RCC 7860 (cell line): ENCODE data around the gene FIGN.

Source experiments
- DNase-seq: peaks from one replicate; pipeline ENCODE4 v3.0.0-alpha.2; 2015; ENCODE audit warnings: low spot score
- FAIRE-seq: peaks from 2 replicates; lab custom pipeline; 2012; peaks lifted over from hg19 to GRCh38; lab: Jason Lieb, UNC

The FIGN gene

GRCh38 chr2:163711258-163711657, 24.6 kb downstream of the FIGN start:
- DNase-seq, result no peak
- no peak for FAIRE-seq

- FAIRE-seq (no peak), DNase-seq (no peak)
Measured at GRCh38 chr2:163709270-163709669, 26.5 kb downstream of the FIGN start.

- no peak for FAIRE-seq
- DNase-seq, result no peak
Measured at GRCh38 chr2:163708265-163708664, 27.5 kb downstream of the FIGN start.

GRCh38 chr2:163703386-163703785, 32.4 kb downstream of the FIGN start:
- no peak for DNase-seq
- no peak for FAIRE-seq

- FAIRE-seq, result no peak
- no peak for DNase-seq
Measured at GRCh38 chr2:163701399-163702195, 34.2 kb downstream of the FIGN start.

GRCh38 chr2:163698857-163699256, 37.0 kb downstream of the FIGN start:
- no peak for DNase-seq
- FAIRE-seq, result peak; percentile 45

- FAIRE-seq (no peak), DNase-seq (no peak)
Measured at GRCh38 chr2:163697846-163698637, 37.8 kb downstream of the FIGN start.

GRCh38 chr2:163697429-163697828, 38.4 kb downstream of the FIGN start:
- no peak for FAIRE-seq
- no peak for DNase-seq

GRCh38 chr2:163693484-163693883, 42.3 kb downstream of the FIGN start:
- no peak for DNase-seq
- FAIRE-seq, result no peak

GRCh38 chr2:163692611-163693482, 43.0 kb downstream of the FIGN start:
- FAIRE-seq (peak; percentile 72), DNase-seq (peak; percentile 60)

- DNase-seq (no peak), FAIRE-seq (no peak)
Measured at GRCh38 chr2:163692081-163692480, 43.7 kb downstream of the FIGN start.

GRCh38 chr2:163690896-163691295, 44.9 kb downstream of the FIGN start:
- DNase-seq (no peak), FAIRE-seq (peak; percentile 88)

- FAIRE-seq (no peak), DNase-seq (no peak)
Measured at GRCh38 chr2:163687217-163687616, 48.6 kb downstream of the FIGN start.

- FAIRE-seq (no peak), DNase-seq (no peak)
Measured at GRCh38 chr2:163686289-163686688, 49.5 kb downstream of the FIGN start.

- peak; percentile 48 for DNase-seq
- peak; percentile 90 for FAIRE-seq
Measured at GRCh38 chr2:163682695-163683094, 53.1 kb downstream of the FIGN start.

- no peak for FAIRE-seq
Measured at GRCh38 chr2:163681745-163682144, 54.1 kb downstream of the FIGN start.

GRCh38 chr2:163675388-163675787, 60.4 kb downstream of the FIGN start:
- no peak for FAIRE-seq
- DNase-seq, result no peak

More at GRCh38 chr2:163681745-163682144, 54.1 kb downstream of the FIGN start:
- no peak for DNase-seq

GRCh38 chr2:163673522-163673921, 62.3 kb downstream of the FIGN start:
- no peak for DNase-seq
- no peak for FAIRE-seq

GRCh38 chr2:163670929-163671328, 64.9 kb downstream of the FIGN start:
- FAIRE-seq (no peak), DNase-seq (no peak)

- FAIRE-seq, result no peak
- DNase-seq, result no peak
Measured at GRCh38 chr2:163669506-163669905, 66.3 kb downstream of the FIGN start.
